HG03520 (cell line): ENCODE measurements around the gene TBL2.
"Not testable (repeated sequence)": the region's sequence is repeated elsewhere in the genome, so short reads cannot be mapped to it uniquely, and the experiment has no call there.

Experiments
- ATAC-seq: cut with Tn5 transposase; IDR thresholded peaks from one replicate; pipeline ENCODE4 v1.9.1; 2021; ENCODE audit warnings: mild to moderate bottlenecking, moderate library complexity; ENCODE audit not compliant: unreplicated experiment

The TBL2 gene

DNA sequence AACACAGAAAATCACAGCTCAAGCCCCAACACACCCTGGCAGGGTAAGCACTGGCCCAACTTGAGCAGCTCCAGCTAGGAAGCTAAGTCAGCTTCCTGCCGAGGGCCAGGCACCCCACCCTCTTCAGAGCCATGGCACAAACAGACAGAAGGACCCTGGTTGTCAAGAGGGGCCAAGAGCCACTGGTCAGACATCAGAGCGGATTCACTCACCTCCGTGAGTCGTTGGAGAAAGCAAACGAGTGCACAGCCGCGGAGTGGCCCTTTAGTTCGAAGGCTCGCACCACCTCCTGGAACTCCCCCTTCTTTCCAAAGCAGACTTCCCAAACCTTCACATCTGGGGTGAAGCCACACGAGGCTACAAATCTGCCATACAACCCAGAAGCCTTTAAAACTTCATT, 7.4 kb downstream of the TBL2 start:
- ATAC-seq, result no peak

DNA sequence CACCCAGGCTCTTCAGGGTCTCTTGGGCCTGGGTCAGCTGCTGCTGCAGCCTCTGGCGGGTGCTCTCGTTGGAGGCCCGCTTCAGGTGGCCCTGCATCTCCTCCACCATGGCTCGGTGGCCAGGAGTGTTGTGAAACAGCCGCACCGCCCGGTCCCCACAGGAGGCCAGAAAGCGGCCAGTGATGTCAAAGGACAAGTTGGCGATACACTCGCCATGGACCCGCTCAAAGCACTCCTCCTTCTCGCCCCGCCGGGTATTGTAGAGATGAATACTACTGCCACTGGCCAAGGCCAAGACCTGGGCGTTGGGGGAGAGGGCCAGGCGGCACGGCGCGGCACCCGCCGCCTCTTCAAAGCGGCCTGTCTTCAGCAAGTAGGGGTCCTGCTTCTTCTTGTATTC, 7.9 kb downstream of the TBL2 start:
- ATAC-seq, result no peak

DNA sequence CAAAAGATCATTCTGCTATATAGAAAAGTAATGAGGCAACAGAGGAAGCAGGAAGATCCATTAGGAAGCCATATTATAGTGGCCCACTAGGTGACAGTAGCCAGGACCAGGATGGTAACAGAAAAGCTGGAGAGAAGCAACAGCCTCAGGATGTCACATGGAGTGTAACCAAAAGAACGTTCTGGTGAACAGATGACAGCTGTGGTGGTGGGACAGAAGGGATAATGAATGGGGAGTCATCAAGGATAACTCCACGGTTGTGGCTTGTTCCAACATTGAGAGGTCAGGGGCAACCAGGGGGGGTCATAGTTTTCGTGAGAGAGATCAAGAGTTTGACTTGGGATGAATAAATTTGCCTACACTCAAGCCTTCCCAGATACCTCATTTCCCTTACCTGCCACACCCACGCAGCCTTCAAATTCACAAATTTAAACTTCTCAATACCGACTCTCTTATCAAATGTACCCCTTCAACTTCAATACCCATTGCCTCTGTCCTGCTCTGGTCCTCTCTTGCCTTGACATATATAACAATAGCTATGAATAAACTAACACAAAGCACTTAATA, 9.3 kb downstream of the TBL2 start:
- ATAC-seq, result no peak

DNA sequence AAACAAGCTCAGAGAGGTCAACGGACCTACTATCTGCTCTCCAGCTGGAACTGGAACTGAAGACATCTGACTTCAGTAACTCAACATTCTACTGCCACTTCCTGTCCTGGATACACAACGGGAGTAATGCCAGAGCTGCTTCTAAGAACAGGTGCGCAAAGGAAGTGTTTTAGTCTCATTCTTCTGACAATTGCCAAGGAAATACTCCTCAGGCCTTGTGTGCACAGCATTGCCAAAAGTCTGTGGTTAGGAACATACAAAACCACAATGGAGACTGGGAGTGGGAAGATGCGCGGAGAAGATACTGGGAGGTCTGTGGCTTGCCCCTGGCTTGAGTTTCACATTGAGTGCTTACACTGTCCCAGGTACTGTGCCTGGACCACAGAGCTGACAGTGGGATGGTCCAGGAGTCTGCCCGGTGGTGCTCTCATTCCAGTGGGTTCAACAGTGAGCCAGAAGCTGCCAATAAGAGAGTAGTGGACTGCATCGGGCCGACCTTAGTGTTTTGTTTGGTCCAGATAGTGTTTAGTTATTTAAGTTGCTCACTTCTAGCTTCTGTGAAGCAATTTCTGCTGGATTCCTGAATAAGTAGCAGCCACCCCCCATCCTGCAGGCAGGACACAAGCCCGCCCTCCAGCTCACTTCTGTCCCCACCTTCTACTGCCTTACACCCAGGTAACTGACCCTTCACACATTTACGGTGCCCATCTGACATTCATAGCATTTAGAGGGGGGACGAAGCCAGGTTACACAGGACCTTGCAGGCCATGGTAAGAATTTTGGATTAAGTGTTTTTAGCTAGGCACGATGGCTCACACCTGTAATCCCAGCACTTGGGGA, 10.3 kb downstream of the TBL2 start:
- no peak for ATAC-seq

DNA sequence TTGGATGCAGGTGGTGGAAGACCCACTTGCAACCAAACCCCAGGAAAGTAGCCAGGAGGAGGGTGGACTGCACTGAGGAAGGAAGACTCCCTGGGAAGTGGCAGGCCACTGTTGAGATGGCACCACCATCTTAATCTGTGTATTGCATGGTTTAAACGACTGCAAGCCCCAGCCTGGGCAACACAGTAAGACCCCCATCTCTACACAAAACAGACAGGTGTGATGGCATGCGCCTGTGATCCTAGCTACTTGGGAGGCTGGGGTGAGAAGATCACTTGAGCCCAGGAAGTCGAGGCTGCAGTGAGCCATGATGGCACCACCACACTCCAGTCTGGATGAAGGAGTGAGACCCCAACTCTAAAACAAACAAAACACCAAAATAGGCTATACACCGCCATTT, 11.2 kb downstream of the TBL2 start:
- no peak for ATAC-seq

DNA sequence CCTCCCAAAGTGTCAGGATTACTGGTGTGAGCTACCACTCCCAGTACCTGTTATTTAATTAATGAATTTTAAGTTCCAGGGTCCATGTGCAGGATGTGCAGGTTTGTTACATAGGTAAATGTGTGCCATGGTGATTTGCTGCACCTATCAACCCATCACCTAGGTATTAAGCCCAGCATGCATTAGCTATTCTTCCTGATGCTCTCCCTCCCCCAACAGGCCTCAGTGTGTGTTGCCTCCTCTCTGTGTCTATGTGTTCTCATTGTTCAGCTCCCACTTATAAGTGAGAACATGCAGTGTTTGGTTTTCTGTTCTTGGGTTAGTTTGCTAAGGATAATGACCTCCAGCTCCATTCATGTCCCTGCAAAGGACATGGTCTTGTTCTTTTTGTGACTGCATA, 11.9 kb downstream of the TBL2 start:
- ATAC-seq, result not testable (repeated sequence)

DNA sequence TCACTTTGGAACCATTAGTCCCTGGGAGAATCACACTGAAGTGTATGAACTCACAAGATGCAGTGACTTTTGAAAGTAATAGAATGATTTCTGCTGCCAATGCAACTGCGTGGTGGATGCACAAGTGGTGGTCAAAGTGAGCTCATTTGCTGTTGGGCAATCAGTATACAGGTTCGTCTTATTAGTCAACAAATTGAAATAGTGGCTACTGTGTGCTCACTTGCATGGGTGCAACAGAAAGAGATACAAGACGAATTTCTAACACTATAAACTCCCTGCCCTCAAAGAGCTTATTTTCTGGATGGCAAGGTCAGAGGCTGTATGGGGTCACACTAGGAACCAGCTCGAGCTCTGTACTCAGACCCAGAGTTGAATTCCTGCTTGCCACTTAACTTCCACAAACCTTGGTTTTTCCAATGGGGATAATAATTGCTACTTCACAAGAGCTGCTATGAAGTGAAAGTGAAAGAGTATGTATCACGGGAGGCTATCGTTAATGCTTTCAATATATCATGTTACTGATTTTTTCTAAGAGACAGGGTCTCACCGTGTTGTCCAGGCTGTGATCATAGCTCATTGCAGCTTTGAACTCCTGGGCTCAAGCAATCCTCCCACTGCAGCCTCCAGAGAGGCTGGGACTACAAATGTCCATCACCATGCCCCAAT, 12.6 kb downstream of the TBL2 start:
- ATAC-seq, result no peak

DNA sequence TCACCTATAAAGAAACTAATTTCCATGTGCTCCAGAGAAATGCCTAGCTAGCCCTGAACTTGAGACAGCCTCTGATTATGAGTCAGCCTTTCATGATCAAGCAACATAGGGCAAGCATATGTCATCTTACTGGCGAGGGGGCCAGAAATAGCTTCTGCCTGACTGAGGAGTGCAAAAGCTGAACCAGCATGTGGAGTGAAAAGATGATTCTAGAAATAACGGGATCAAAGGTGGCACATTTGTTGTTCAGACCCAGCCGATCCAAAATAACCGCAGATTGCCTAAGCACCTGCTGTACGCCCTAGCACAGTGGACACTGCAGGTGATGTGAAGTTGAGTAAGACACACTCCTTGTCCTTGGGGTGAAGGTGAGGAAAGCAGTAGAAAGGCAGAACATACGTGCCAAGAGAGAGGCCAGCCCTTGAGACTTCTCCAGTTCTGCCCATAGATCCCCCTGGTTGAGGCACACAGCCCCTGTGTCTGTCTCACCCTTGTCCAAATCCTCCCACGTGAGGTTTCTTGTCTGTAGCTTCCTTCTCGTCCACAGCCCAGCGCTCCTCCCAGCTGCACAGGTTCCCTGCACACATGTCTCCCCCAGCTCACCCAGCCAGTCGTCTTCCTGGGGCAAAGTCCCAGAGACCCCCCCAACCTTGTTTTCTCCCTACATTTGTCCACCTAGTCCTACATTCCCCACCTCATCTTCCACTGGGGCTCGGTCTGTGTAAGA, 18.1 kb downstream of the TBL2 start:
- ATAC-seq, result peak; percentile 25

DNA sequence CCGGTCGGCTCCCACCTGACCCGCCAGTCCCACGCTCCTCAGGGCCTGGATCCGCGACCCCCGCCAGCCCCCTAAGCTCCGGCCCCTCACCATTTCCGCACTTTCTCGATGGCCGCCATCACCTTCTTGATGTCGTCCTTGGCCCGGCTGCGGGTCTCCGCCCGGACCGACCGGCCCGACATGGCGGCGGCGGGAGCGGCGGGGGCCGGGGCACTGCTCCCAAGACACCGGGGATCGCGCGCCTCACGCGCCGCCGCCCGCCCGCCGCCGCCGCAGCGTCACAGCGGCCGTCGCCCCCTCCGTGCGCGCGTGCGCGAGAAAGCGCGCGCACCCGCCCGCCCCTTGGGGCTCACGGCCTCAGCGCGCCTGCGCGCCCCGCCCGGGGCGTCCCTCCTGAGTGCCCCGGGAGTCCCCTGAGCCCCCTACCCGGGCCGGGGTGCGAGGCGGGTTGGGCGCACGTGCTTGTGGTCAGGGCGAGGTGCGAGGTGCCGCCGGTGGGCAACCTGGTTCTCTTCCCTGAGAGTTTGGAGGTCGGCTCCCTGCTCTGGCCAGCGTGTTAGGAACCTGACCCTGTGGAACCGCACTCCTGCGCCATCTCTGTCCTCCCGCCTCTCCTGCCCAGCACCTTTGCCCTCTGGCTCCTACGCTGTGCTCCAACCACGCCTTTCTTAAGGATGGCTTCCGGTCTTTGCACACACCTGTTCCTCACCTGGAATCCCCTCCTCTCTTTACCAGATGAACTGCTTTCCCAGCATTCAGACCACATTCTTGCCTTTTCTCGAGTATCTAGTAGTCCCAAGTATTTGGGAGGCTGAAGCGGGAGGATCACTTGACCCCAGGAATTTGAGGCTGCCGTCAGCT, 20.8 kb downstream of the TBL2 start, which contains the start of gene BCL7B:
Gene BCL7B (minus strand): TSS at position 294 of the 861 bp plus-strand sequence. CDS start 112 bp downstream, at position 182.
- ATAC-seq, result peak; percentile 36

DNA sequence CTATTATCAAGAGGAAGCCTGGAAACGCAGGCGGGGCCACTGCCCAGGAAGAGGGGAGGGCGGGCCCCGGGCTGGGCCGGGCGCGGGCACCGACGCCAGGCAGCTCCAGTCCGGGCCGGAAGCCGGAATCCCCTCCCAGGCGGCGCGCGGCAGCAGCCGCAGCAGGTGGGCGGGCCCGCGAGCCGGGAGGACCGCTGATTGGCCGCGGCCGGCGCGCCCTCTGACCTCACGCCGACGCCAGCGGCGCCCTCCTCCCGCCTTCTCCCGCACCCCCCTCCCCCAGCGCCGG, 21.3 kb downstream of the TBL2 start:
- ATAC-seq, result peak; percentile 75

DNA sequence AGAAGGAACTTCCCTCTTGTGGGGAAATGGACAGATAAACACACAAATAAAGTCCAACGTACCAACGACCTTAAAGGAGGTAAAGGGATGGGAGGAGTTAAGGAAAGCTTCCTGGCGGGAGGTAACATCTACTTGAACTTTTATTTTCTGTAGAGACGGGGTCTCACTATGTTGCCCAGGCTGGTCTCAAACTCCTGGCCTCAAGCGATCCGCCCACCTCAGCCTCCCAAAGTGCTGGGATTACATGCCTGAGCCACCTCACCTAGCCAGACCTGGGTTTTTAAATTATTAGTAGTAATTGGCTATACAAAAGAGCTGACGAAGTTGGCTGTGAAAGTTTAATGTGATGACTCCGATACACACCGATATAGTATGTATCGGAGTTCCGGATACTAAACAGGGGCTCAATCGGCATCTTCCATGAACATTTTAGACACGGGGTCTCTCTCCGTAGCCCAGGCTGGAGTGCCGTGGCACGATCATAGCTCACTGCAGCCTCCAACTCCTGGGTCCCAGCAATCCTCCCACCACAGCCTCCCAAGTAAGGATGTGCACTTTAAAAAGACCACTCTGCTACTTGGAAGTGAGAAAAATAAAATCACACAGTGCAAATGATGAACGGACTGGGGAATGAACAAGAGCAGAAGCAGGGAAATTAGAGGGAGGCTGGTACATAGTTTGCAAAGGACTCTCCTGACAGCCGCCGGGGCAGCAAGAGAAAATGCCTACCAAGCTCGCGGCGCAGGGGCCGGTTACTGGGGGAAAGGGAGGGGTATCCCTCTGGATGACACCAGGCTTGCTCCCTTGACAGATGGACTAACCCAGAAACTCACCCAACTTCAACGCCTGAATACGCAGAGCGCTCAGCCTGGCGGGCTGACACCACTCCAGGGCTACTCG, 21.9 kb downstream of the TBL2 start:
- ATAC-seq, result no peak

DNA sequence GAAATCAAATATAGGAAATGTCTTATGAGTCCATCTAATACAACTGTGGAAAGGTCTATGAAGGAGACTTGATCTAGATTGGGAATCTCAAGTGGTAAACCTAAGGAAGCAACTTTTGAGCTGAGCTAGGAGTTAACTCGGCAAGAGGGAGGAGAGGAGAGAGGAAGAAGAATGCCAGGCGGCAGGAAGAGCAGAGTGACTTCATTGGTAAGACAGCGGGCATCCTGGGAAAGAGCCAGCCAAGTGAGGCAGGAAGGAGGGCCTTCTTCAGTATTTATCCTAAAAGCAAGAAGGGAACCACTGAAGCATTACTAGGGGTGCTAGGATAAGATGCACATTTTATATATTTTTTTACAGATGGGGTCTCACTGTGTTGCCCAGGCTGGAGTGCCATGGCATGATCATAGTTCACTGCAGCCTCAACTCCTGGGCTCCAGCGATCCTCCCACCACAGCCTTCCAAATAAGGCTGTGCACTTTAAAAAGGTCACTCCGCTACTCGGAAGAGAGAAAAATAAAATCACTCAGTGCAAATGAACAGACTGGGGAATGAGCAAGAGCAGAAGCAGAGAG, 22.9 kb downstream of the TBL2 start:
- ATAC-seq, result no peak

DNA sequence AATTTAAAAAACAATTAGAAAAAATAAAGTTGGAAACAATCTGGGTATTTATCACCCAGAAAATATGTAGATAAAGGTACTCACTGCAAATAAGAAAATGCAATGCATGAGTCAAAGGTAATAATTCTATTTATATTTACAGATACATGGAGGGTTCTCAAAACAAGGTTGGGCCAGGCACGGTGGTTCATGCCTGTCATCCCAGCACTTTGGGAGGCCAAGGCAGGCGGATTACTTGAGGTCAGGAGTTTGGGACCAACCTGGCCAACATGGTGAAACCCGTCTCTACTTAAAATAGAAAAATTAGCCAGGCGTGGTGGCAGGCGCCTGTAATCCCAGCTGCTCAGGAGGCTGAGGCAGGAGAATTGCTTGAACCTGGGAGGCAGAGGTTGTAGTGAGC, 28.3 kb downstream of the TBL2 start:
- ATAC-seq, result not testable (repeated sequence)

DNA sequence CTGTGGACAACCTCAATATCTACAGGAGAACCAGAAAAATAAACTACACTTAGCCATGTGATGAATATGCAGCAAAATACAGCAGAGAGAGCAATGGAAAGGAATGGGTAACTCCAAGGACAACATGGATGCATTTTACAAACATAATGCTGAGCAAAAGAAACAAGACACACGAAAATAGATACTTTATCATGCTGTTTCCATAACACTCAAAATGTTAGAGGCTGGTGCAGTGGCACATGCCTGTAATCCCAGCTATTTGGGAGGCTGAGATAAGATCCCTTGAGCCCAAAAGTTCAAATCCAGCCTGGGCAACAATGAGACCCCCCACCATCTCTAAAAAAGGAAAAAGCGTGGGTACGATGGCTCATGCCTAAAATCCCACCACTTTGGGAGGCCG, 29.2 kb downstream of the TBL2 start:
- no peak for ATAC-seq

DNA sequence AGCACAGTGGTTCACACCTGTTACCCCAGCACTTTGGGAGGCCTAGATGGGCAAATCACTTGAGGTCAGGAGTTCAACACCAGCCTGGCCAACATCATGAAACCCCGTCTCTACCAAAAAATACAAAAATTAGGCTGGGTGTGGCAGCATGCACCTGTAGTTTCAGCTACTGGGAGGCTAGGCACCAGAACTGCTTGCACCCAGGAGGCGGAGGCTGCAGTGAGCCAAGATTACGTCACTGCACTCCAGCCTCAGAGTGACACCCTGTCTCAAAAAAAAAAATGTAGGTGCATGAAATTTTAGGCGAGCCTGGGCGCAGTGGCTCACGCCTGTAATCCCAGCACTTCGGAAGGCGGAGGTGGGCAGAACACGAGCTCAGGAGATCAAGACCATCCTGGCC, 30.5 kb downstream of the TBL2 start:
- ATAC-seq, result no peak

DNA sequence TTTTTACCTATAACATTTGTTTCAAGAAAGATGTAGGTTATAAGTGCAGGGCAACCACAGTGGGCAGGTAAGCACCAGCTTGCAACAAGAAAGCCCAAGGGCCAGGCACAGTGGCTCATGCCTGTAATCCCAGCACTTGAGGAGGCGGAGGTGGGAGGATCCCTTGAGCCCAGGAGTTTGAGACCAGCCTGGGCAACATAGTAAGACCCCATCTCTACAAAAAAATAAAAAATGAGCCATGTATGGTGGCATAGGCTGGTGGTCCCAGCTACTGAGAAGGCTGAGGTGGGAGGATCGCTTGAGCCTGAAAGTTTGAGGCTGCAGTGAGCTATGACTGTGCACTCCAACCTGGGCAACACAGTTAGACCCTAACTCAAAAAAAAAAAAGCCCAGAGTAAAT, 33.7 kb downstream of the TBL2 start:
- ATAC-seq, result no peak

DNA sequence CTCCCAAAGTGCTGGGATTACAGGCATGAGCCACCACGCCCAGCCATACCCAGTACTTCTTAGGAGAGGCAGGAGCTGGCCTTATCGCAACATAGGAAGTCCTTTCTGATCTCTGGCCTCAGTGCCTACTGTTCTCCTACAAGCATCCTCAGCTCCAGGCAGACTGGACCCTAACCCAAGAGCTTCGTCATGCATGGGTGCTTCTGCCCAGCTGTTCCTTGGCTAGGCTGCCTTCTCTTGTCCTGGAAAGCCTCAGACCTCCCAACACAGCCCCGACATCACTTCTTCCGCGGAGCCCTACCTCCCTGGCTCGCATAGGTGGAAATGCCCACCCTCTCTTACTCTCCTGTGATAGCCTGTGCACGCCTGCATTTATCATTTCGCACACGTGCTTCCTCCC, 36.7 kb downstream of the TBL2 start:
- no peak for ATAC-seq

DNA sequence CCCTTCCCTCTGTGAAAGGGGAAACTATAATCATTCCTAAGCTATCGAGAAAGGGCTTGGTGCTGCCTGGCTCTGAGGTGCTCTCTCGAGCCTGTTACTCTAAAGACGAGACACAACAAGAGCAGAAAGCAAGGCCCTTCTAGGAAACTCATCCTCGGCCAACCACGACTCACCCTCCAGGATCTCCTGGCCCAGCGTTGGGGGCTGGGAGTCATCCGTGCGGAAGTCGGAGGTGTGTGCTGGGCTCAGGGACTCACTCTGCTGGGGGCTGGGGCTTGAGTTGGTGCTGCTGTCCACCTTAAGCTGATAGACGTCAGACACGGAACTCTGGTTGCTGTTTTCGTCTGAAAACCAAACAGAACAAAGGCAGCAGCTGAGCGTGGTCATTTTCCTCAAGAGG, 38.7 kb downstream of the TBL2 start:
- no peak for ATAC-seq

DNA sequence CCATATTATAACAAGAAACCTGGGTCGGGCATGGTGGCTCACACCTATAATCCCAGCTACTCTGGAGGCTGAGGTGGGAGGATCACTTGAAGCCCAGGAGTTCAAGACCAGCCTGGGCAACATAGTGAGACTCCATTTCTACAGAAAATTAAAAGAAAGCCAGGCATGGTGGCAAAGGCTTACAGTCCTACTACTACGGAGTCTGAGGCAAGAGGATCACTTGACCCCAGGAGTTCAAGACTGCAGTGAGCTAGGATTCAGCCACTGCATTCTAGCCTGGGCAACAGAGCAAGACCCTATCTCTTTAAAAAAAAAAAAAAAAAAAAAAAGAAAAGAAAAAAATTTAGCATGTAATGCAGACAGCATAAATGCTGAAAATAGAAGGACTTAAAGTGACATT, 39.9 kb downstream of the TBL2 start:
- not testable (repeated sequence) for ATAC-seq
